Left hindlimb (tissue), 1 donor: ENCODE results near the gene PLPP7.
"Not testable (repeated sequence)": the region's sequence is repeated elsewhere in the genome, so short reads cannot be mapped to it uniquely, and the experiment has no call there.

Source experiments
- DNase-seq: peaks from one replicate; pipeline ENCODE4 v3.0.0-alpha.2; 2018

PLPP7 gene

DNA sequence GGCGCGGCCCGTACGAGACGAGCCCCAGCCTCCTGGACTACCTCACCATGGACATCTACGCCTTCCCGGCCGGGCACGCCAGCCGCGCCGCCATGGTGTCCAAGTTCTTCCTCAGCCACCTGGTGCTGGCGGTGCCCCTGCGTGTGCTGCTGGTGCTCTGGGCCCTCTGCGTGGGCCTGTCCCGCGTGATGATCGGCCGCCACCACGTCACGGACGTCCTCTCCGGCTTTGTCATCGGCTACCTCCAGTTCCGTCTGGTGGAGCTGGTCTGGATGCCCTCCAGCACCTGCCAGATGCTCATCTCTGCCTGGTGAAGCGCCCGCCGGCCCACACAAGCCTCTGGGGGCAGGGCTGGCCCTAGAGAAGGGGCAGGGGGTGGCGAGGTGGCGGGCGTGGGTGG is 18.5 kb downstream of the PLPP7 start:
- no peak for DNase-seq

DNA sequence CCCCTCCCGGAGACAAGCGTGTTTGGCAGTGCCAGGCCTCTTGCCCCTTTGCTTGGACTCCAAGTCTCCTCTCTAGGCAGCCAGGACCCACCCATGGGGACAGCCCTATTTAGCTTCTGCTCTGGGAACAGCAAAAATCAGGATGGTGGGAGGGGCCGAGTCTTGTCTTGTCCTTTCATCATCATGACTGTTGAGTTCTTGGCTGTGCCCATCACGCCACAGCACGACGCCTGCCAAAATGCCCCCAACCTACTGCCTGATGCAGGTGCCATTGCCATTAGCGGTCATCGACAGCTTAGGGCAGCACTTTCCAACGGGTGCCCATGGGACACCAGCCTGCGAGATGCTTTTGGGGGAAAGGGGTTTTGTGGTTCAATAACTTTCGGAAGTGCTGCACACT is 18.9 kb downstream of the PLPP7 start:
- no peak for DNase-seq

DNA sequence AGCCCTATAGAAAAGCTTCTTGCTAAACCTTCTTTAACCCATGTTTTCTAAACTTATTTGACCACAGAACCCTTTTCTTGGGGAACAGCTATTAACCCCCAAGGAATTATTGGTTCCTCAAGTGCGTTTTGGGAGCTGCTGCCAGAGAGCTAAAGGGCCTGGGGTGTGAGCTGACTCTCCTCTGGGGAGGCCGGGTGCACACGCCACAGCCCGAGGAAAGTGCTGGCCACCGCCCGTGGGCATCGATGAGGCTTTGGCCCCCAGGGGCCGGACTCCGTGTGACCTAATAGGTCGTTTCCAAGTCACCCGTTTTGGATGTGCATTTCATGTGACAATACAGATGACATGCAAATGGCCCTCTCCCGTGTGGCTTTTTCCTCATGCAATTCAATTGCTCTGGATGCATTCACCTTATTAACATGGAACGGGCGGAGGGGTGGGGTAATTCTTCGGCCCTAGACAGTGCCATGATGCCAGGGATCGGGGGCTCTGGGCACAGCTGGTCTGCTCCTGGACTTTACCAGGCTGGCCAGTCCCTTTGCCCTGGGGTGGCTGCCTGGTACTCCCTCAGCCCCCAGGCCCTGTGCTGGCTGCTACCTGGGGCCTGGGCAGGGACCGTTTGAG is 19.5 kb downstream of the PLPP7 start:
- no peak for DNase-seq

DNA sequence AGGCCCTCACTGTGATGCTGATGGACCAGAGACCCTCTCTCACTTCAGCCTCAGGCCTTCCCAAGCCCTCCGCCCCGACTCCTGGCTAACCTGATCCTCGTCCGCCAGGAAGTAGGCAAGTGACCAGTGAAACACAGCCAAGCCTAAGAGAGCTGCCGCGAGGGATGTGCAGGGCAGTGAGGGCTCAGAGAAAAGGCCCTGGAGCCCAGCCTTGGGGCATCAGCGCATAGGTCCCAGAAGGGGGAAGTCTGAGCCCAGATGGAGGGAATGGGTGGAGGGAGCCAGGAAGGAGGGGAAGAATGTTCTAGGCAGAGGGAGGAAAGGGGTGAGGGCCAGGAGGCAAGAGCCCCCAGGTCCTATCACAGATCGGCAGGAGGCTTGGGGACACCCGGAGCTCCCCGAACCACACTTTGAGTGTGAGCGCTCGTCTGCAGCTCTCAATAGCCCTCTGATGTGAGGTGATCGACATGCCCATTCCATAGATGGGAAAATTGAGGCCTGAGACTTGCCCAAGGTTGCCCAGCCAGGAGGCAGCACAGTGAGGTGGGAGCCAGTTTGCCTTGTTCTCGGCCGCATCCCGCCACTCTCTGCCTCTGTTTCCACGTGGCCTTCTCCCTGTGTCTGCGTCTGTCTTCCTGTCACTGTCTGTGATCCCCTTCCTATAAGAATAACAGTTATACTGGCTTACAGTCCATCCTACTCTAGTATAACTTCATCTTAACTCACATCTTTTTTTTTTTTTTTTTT is 20.2 kb downstream of the PLPP7 start:
- no peak for DNase-seq

DNA sequence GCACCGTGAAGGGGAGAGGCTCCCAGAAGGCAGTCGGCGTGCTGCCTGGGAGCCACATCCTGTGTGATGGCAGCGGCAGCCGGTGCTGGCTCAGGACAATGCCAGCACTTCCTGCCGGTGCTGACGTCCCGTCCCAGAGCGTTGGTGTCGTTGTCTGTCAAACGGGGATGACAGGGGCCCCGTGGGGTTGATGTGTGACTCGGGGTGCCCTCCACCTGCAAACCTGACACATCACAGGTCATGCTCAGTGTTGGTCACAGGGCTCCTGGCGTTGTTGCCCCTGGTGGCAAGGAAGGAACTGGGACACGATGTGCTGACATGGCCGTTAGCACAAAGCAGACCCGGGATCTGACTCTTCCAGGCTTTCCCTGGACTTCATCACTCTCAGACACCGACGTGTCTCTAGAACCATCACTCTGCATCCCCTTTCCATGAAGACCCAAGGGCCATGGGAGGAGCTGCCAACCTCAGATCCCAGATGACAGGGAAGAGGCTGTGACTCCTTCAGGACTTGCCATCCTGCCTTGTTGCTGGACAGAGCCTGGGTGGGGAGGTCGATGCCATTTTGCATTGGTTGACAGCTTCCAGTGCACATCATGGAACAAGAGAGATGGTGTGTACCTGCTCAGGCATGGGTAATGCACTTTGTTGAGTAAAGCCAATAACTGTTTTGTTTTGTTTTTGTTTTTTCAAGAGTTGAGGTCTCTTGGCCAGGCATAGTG is 21.5 kb downstream of the PLPP7 start:
- no peak for DNase-seq

- DNase-seq, result no peak
These were observed 22.7 kb downstream of the PLPP7 start for GRCh38 chr9:131312246-131312645.

DNA sequence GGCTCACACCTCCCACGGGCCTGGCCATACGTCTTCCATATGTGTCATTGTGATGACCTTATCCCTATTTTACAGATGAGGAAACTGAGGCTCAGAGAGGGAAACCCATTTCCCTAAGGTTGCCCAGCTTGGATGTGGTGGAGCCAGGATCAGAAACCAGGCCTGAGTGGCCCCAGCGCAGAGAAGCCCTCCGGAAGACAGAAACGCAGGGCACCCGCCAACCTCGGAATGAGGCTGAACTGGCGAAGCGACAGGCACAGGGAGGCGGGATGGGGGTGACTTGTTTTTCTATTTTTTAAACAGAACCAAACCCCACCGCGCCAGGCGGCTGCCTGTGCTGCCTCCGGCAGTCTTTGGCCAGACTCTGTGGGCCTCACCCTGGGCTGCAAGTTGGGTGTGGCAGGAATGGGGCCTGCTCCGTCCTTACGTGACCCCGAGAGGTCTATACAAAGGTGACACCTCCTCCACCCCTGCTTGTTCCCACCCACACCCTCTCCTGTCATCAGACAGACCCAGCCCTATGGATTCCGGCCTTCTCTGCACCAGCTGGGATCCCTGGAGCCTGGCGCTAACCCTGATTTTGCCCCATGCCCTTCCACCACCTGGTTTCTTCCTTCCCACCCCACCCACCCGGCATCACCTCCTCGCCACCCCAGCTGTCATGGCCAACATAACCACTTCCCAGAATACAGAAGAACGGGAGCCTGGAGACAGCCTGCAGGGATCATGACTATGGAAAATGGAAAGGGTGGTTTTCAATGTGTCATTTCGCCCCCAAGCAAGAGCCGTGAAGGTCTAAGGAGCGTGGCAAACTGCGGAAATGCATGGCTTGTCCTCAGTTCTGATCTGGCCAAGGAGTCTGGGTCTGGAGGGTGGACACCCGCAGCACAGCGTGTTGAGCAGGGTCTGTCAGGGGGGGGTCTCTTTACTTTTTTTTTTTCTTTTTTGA is 23.6 kb downstream of the PLPP7 start:
- no peak for DNase-seq

GRCh38 chr9:131318231-131319085 is 28.9 kb downstream of the PLPP7 start:
- no peak for DNase-seq

- peak; percentile 81 for DNase-seq
These were observed 30.0 kb downstream of the PLPP7 start for GRCh38 chr9:131319486-131319885.

- DNase-seq, result peak; percentile 76
These were observed 30.6 kb downstream of the PLPP7 start for GRCh38 chr9:131320031-131320685.

- no peak for DNase-seq
These were observed 34.1 kb downstream of the PLPP7 start for GRCh38 chr9:131323629-131324028.

DNA sequence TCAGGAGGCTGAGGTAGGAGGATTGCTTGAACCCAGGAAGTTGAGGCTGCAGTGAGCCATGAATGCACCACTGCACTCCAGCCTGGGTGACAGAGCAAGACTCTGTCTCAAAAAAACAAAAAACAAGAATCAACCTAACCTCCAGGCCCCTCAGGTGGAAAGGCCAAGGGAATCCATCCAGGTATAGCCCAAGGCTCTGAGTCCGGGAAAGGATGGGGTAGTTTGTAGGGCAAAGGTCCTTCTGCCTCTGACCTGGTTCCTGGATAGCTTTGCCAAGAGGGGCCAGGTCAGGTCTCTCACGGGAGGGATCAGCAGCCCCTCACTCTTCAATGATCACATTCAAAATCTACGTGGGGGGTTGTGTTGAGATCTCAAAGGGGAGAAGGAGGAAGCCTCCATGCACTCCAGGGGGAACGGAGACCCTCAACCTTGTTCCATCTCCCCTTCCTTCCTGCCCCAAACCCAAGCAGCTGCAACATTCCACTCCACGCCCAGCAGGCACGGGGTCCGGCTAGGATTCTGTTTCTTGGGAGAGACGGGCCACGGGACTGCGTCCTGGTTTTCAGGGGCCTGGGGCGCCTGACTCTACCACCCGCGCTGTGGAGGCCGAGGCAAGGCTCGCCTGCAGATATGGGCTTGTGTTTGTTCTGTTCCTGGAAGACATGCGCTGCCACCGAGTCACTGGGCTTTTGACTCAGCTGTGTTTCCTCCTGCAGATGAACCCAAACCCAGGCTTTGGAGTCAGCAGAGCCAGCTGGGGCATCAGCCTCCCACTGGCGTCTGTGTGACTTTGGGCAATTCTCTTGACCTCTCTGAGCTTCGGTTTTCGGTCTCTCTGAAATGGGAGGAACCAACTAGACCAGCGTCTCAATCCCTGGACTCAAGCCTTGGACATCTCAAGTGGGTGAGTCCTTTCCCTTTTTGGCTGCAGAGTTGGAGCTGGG is 35.5 kb downstream of the PLPP7 start:
- DNase-seq, result no peak

GRCh38 chr9:131329241-131329641 is 39.7 kb downstream of the PLPP7 start:
- no peak for DNase-seq

GRCh38 chr9:131330814-131331600 is 41.5 kb downstream of the PLPP7 start:
- DNase-seq, result no peak

DNA sequence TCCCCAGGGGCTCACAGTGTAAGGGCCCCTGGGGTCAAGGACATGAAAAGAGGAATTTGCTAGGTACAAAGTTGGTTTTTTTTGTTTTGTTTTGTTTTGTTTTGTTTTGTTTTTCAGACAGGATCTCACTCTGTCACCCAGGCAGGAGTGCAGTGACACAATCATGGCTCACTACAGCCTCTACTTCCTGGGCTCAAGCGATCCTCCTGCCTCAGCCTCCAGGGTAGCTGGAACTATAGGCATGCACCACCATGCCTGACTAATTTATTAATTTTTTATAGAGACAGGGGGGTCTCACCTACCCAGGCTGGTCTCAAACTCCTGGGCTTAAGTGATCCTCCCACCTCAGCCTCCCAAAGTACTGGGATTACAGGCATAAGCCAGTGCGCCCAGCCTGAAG is 42.5 kb downstream of the PLPP7 start:
- not testable (repeated sequence) for DNase-seq

GRCh38 chr9:131333771-131334628 is 44.5 kb downstream of the PLPP7 start:
- DNase-seq, result no peak

- DNase-seq, result no peak
These were observed 45.3 kb downstream of the PLPP7 start for GRCh38 chr9:131334629-131335367.

- DNase-seq, result no peak
These were observed 45.8 kb downstream of the PLPP7 start for GRCh38 chr9:131335368-131335755.
